HUDEP-2 (cell line): ENCODE measurements around the gene NCAPD2.
"Not testable (repeated sequence)": the region's sequence is repeated elsewhere in the genome, so short reads cannot be mapped to it uniquely, and the experiment has no call there.

Experiments used
- DNase-seq, 76 experiments: peaks; one replicate each; lab custom pipeline; 2025; ENCODE audit not compliant: unreplicated experiment in 76 of 76; lab: John Stamatoyannopoulos, UW

Gene NCAPD2

GRCh38 chr12:6489449-6489848, 4.5 kb upstream of the NCAPD2 start:
- DNase-seq: no peak

- not testable (repeated sequence) for DNase-seq
Measured at GRCh38 chr12:6490673-6491072, 3.2 kb upstream of the NCAPD2 start.

- peak; percentile 13 to 98 (median 94) for DNase-seq
Measured at GRCh38 chr12:6492838-6493496, 935 bp upstream of the NCAPD2 start, which contains the start of gene MRPL51. MRPL51 (minus strand) TSS chr12:6493262; CDS start chr12:6493136, 126 bp downstream.

- peak in 6 of 76 experiments; percentile 3 to 63 (median 42) for DNase-seq
Measured at GRCh38 chr12:6494258-6494743, 399 bp downstream of the NCAPD2 start.

GRCh38 chr12:6494968-6495367, 1.1 kb downstream of the NCAPD2 start:
- no peak for DNase-seq

- DNase-seq: not testable (repeated sequence)
Measured at GRCh38 chr12:6497291-6497690, 3.4 kb downstream of the NCAPD2 start.

- no peak for DNase-seq
Measured at GRCh38 chr12:6500466-6500865, 6.6 kb downstream of the NCAPD2 start.

GRCh38 chr12:6507102-6507998, 13.4 kb downstream of the NCAPD2 start:
- DNase-seq: no peak

GRCh38 chr12:6508087-6508486, 14.2 kb downstream of the NCAPD2 start:
- DNase-seq: no peak

- DNase-seq: no peak
Measured at GRCh38 chr12:6520186-6520585, 26.3 kb downstream of the NCAPD2 start.

GRCh38 chr12:6522193-6522592, 28.3 kb downstream of the NCAPD2 start:
- DNase-seq: no peak

- DNase-seq: no peak
Measured at GRCh38 chr12:6523708-6524107, 29.8 kb downstream of the NCAPD2 start.

- no peak for DNase-seq
Measured at GRCh38 chr12:6524648-6525047, 30.7 kb downstream of the NCAPD2 start.

GRCh38 chr12:6526201-6526600, 32.3 kb downstream of the NCAPD2 start:
- no peak for DNase-seq

- DNase-seq: no peak
Measured at GRCh38 chr12:6526766-6527525, 33.0 kb downstream of the NCAPD2 start.

GRCh38 chr12:6527711-6528110, 33.8 kb downstream of the NCAPD2 start:
- DNase-seq: no peak

GRCh38 chr12:6528539-6529235, 34.8 kb downstream of the NCAPD2 start:
- no peak for DNase-seq

- no peak for DNase-seq
Measured at GRCh38 chr12:6529291-6529737, 35.4 kb downstream of the NCAPD2 start.

GRCh38 chr12:6530576-6531260, 36.8 kb downstream of the NCAPD2 start:
- DNase-seq: no peak
